OCI-LY1 (cell line): Measurements from ENCODE around the gene TOX2.

Source experiments
- EZH2 ChIP-seq: fragments of 200-600 bp; sonication (generic), shearing (Covaris generic); IDR thresholded peaks from 2 replicates; pipeline ENCODE4 v1.8.0; 2017; ENCODE audit warnings: borderline replicate concordance, mixed run types, mild to moderate bottlenecking, antibody characterized with exemption, low read length, moderate library complexity, mixed read lengths
- TF ChIP-seq, protein P1 (sequence below): fragments of 200-600 bp; sonication (generic), shearing (Covaris generic); IDR thresholded peaks from 2 replicates; pipeline ENCODE4 v1.5.1; 2017; ENCODE audit warnings: mild to moderate bottlenecking, antibody characterized with exemption, low read length, moderate library complexity, mixed read lengths

DNA sequence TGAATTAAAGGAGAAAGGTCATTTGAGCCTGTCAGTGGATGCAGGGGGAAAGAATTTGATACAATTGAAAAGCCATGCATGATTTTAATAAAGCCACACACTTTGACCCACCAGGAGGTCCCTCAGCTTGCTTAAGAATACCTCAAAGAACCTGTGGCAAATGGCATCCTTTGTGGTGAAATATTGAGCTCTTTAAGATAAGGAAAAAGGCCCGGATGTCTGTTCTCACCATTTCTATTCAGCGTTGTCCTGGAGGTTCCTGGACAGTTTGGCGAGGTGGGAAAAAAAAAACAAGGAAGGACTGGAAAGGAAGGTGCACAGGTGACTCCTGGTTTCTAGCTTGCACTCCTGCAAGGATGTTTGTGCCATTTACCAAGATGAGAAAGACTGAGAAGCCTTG is 91.0 kb downstream of the TOX2 start:
- TF ChIP-seq, protein P1, sequence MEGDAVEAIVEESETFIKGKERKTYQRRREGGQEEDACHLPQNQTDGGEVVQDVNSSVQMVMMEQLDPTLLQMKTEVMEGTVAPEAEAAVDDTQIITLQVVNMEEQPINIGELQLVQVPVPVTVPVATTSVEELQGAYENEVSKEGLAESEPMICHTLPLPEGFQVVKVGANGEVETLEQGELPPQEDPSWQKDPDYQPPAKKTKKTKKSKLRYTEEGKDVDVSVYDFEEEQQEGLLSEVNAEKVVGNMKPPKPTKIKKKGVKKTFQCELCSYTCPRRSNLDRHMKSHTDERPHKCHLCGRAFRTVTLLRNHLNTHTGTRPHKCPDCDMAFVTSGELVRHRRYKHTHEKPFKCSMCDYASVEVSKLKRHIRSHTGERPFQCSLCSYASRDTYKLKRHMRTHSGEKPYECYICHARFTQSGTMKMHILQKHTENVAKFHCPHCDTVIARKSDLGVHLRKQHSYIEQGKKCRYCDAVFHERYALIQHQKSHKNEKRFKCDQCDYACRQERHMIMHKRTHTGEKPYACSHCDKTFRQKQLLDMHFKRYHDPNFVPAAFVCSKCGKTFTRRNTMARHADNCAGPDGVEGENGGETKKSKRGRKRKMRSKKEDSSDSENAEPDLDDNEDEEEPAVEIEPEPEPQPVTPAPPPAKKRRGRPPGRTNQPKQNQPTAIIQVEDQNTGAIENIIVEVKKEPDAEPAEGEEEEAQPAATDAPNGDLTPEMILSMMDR = no peak
- no peak for TF ChIP-seq EZH2
